Activated naive CD4-positive, alpha-beta T cell treated with anti-CD3 and anti-CD28 coated beads, Interleukin-2, amount 10 ng/mL, durations not matched to agents 7 days and 5 days (primary cell): ENCODE results near the gene OR8G1.
"Not testable (repeated sequence)": the region's sequence is repeated elsewhere in the genome, so short reads cannot be mapped to it uniquely, and the experiment has no call there.

ENCODE experiments used
- CTCF ChIA-PET: fragments of 350-600 bp; sonication (Branson Sonifier 250); formaldehyde crosslinking; loops from one replicate; lab custom pipeline; 2021; ENCODE audit warnings: antibody characterized with exemption; lab: Charles Lee
- DNase-seq: peaks from one replicate; pipeline ENCODE4 v3.0.0-alpha.2; 2020
- H3K27ac Mint-ChIP-seq: one replicate; pipeline ENCODE4 v1.8.0; 2021; ENCODE audit warnings: mild to moderate bottlenecking, moderate library complexity, mixed read lengths
- H3K27me3 Mint-ChIP-seq: one replicate; pipeline ENCODE4 v1.8.0; 2021; ENCODE audit warnings: mild to moderate bottlenecking, mixed read lengths
- H3K36me3 Mint-ChIP-seq: one replicate; pipeline ENCODE4 v1.8.0; 2021; ENCODE audit warnings: mixed read lengths
- H3K4me1 Mint-ChIP-seq: one replicate; pipeline ENCODE4 v1.8.0; 2021; ENCODE audit warnings: mixed read lengths
- H3K4me3 Mint-ChIP-seq: one replicate; pipeline ENCODE4 v1.8.0; 2021; ENCODE audit warnings: mild to moderate bottlenecking, moderate library complexity, mixed read lengths
- H3K9me3 Mint-ChIP-seq: one replicate; pipeline ENCODE4 v1.8.0; 2021; ENCODE audit warnings: mixed read lengths

OR8G1 gene

GRCh38 chr11:124210421-124210820, 30.5 kb upstream of the OR8G1 start:
- H3K4me3 Mint-ChIP-seq = no peak overlapping the region
- no peaks in the 10 kb centered on the region for H3K4me1 Mint-ChIP-seq
- CTCF ChIA-PET = interaction anchor here (1.4 kb wide), 1 partner anchor 16 kb away, joined by 3 read pairs; no protein-coding TSS in a partner anchor
- no peaks in the 10 kb centered on the region for H3K27me3 Mint-ChIP-seq
- H3K9me3 Mint-ChIP-seq = no peaks in the 10 kb centered on the region
- no peaks in the 10 kb centered on the region for H3K36me3 Mint-ChIP-seq
- DNase-seq = no peak
- no peak overlapping the region for H3K27ac Mint-ChIP-seq

GRCh38 chr11:124211321-124211720, 29.6 kb upstream of the OR8G1 start:
- no peak for DNase-seq
- no peaks in the 10 kb centered on the region for H3K9me3 Mint-ChIP-seq
- no peak overlapping the region for H3K27ac Mint-ChIP-seq
- H3K27me3 Mint-ChIP-seq = no peaks in the 10 kb centered on the region
- CTCF ChIA-PET = no interaction called here
- no peak overlapping the region for H3K4me3 Mint-ChIP-seq
- no peaks in the 10 kb centered on the region for H3K36me3 Mint-ChIP-seq
- H3K4me1 Mint-ChIP-seq = no peaks in the 10 kb centered on the region

GRCh38 chr11:124214027-124214426, 26.9 kb upstream of the OR8G1 start:
- no peaks in the 10 kb centered on the region for H3K9me3 Mint-ChIP-seq
- CTCF ChIA-PET = interaction anchor here (0.7 kb wide), 1 partner anchor 142 kb away, joined by 3 read pairs; no protein-coding TSS in a partner anchor
- H3K4me3 Mint-ChIP-seq = no peak overlapping the region
- no peaks in the 10 kb centered on the region for H3K27me3 Mint-ChIP-seq
- no peak overlapping the region for H3K27ac Mint-ChIP-seq
- DNase-seq = no peak
- no peaks in the 10 kb centered on the region for H3K4me1 Mint-ChIP-seq
- no peaks in the 10 kb centered on the region for H3K36me3 Mint-ChIP-seq

- CTCF ChIA-PET = no interaction called here
- H3K27ac Mint-ChIP-seq = no peak overlapping the region
- no peak overlapping the region for H3K4me3 Mint-ChIP-seq
- no peaks in the 10 kb centered on the region for H3K36me3 Mint-ChIP-seq
- H3K4me1 Mint-ChIP-seq = no peaks in the 10 kb centered on the region
- no peaks in the 10 kb centered on the region for H3K9me3 Mint-ChIP-seq
- H3K27me3 Mint-ChIP-seq = no peaks in the 10 kb centered on the region
- no peak for DNase-seq
These were observed 21.8 kb upstream of the OR8G1 start for GRCh38 chr11:124219126-124219525.

GRCh38 chr11:124222407-124222806, 18.5 kb upstream of the OR8G1 start:
- peaks cover 3% of the 10 kb centered on the region for H3K27me3 Mint-ChIP-seq
- no peak for DNase-seq
- H3K4me1 Mint-ChIP-seq = no peaks in the 10 kb centered on the region
- H3K27ac Mint-ChIP-seq = no peak overlapping the region
- H3K36me3 Mint-ChIP-seq = no peaks in the 10 kb centered on the region
- H3K4me3 Mint-ChIP-seq = no peak overlapping the region
- CTCF ChIA-PET = no interaction called here
- no peaks in the 10 kb centered on the region for H3K9me3 Mint-ChIP-seq

GRCh38 chr11:124224618-124225423, 16.1 kb upstream of the OR8G1 start:
- H3K36me3 Mint-ChIP-seq, H3K4me3 Mint-ChIP-seq, H3K9me3 Mint-ChIP-seq, H3K4me1 Mint-ChIP-seq, H3K27me3 Mint-ChIP-seq, DNase-seq, CTCF ChIA-PET, H3K27ac Mint-ChIP-seq: not testable (repeated sequence)

- H3K4me3 Mint-ChIP-seq = no peak overlapping the region
- peaks cover 3% of the 10 kb centered on the region for H3K27me3 Mint-ChIP-seq
- no peaks in the 10 kb centered on the region for H3K9me3 Mint-ChIP-seq
- no peaks in the 10 kb centered on the region for H3K36me3 Mint-ChIP-seq
- DNase-seq = no peak
- H3K27ac Mint-ChIP-seq = no peak overlapping the region
- no peaks in the 10 kb centered on the region for H3K4me1 Mint-ChIP-seq
- CTCF ChIA-PET = no interaction called here
These were observed 15.4 kb upstream of the OR8G1 start for GRCh38 chr11:124225471-124225870.

GRCh38 chr11:124233376-124233775, 7.5 kb upstream of the OR8G1 start:
- Mint-ChIP-seq H3K36me3 (no peaks in the 10 kb centered on the region), H3K4me3 (no peak overlapping the region), H3K27ac (no peak overlapping the region), H3K27me3 (no peaks in the 10 kb centered on the region), H3K9me3 (no peaks in the 10 kb centered on the region), H3K4me1 (no peaks in the 10 kb centered on the region)
- DNase-seq = no peak
- CTCF ChIA-PET = no interaction called here

- Mint-ChIP-seq H3K36me3 (no peaks in the 10 kb centered on the region), H3K27ac (no peak overlapping the region), H3K27me3 (no peaks in the 10 kb centered on the region), H3K9me3 (no peaks in the 10 kb centered on the region), H3K4me1 (no peaks in the 10 kb centered on the region), H3K4me3 (no peak overlapping the region)
- CTCF ChIA-PET = no interaction called here
- no peak for DNase-seq
These were observed 2.4 kb upstream of the OR8G1 start for GRCh38 chr11:124238512-124238911.

GRCh38 chr11:124249869-124250268, 9.0 kb downstream of the OR8G1 start:
- H3K4me1 Mint-ChIP-seq, H3K9me3 Mint-ChIP-seq, H3K27ac Mint-ChIP-seq, CTCF ChIA-PET, H3K4me3 Mint-ChIP-seq, H3K36me3 Mint-ChIP-seq, DNase-seq, H3K27me3 Mint-ChIP-seq: not testable (repeated sequence)

GRCh38 chr11:124256076-124256475, 15.2 kb downstream of the OR8G1 start, which contains the start of gene OR8G5:
Gene OR8G5, plus strand, starts transcription at chr11:124256376. Its CDS starts 8,556 bp downstream, at chr11:124264932.
- H3K27ac Mint-ChIP-seq = no peak within 1 kb of the TSS
- CTCF ChIA-PET = no interaction called here
- H3K4me3 Mint-ChIP-seq = no peak within 1 kb of the TSS
- no peaks in the 10 kb centered on the region for H3K4me1 Mint-ChIP-seq
- H3K27me3 Mint-ChIP-seq = no peaks in the 10 kb centered on the region
- H3K36me3 Mint-ChIP-seq = no peaks in the 10 kb centered on the region
- no peak for DNase-seq
- H3K9me3 Mint-ChIP-seq = no peaks in the 10 kb centered on the region

- CTCF ChIA-PET, H3K9me3 Mint-ChIP-seq: not testable (repeated sequence)
These were observed 24.1 kb downstream of the OR8G1 start for GRCh38 chr11:124265041-124265440.

GRCh38 chr11:124270886-124271285, 30.0 kb downstream of the OR8G1 start:
- DNase-seq, H3K9me3 Mint-ChIP-seq, CTCF ChIA-PET, H3K27me3 Mint-ChIP-seq, H3K36me3 Mint-ChIP-seq, H3K4me1 Mint-ChIP-seq, H3K4me3 Mint-ChIP-seq, H3K27ac Mint-ChIP-seq: not testable (repeated sequence)

More at GRCh38 chr11:124265041-124265440, 24.1 kb downstream of the OR8G1 start:
- not testable (repeated sequence) for H3K36me3 Mint-ChIP-seq, H3K27ac Mint-ChIP-seq, H3K4me3 Mint-ChIP-seq, H3K4me1 Mint-ChIP-seq, H3K27me3 Mint-ChIP-seq, DNase-seq

- Mint-ChIP-seq H3K4me3 (no peak overlapping the region), H3K36me3 (no peaks in the 10 kb centered on the region), H3K9me3 (no peaks in the 10 kb centered on the region), H3K4me1 (no peaks in the 10 kb centered on the region), H3K27ac (no peak overlapping the region), H3K27me3 (no peaks in the 10 kb centered on the region)
- CTCF ChIA-PET = no interaction called here
- no peak for DNase-seq
These were observed 33.1 kb downstream of the OR8G1 start for GRCh38 chr11:124274000-124274399.

- no peak for DNase-seq
- H3K27me3 Mint-ChIP-seq = no peaks in the 10 kb centered on the region
- H3K4me1 Mint-ChIP-seq = no peaks in the 10 kb centered on the region
- H3K4me3 Mint-ChIP-seq = no peak overlapping the region
- no peaks in the 10 kb centered on the region for H3K36me3 Mint-ChIP-seq
- H3K9me3 Mint-ChIP-seq = no peaks in the 10 kb centered on the region
- CTCF ChIA-PET = no interaction called here
- no peak overlapping the region for H3K27ac Mint-ChIP-seq
These were observed 35.2 kb downstream of the OR8G1 start for GRCh38 chr11:124276081-124276480.
